Osteocyte (in vitro differentiated cells): ENCODE data around the gene MED8. TPM values are rescaled to one million over a fixed set of nuclear protein-coding genes. Genes with fewer than 3 reads are reported as not detected.

Source experiments
- DNase-seq: peaks from one replicate; pipeline ENCODE4 v3.0.0; 2021; ENCODE audit warnings: mixed read lengths; ENCODE audit not compliant: unreplicated experiment; ENCODE audit errors: extremely low spot score
- H3K27ac Mint-ChIP-seq: one replicate; pipeline ENCODE4 v1.8.0; 2021; ENCODE audit warnings: mild to moderate bottlenecking, mixed read lengths; ENCODE audit not compliant: unreplicated experiment
- H3K27me3 Mint-ChIP-seq: one replicate; pipeline ENCODE4 v1.8.0; 2021; ENCODE audit warnings: mixed read lengths; ENCODE audit not compliant: unreplicated experiment
- H3K36me3 Mint-ChIP-seq: one replicate; pipeline ENCODE4 v1.8.0; 2021; ENCODE audit warnings: mixed read lengths; ENCODE audit not compliant: unreplicated experiment
- H3K4me1 Mint-ChIP-seq: one replicate; pipeline ENCODE4 v1.8.0; 2021; ENCODE audit warnings: mixed read lengths; ENCODE audit not compliant: unreplicated experiment
- H3K4me3 Mint-ChIP-seq: one replicate; pipeline ENCODE4 v1.8.0; 2021; ENCODE audit warnings: mild to moderate bottlenecking, moderate library complexity, mixed read lengths; ENCODE audit not compliant: unreplicated experiment
- H3K9me3 Mint-ChIP-seq: one replicate; pipeline ENCODE4 v1.8.0; 2021; ENCODE audit warnings: mixed read lengths; ENCODE audit not compliant: unreplicated experiment
- CTCF ChIP-seq: fragments of 200-600 bp; sonication (generic); IDR thresholded peaks from 2 replicates; pipeline ENCODE4 v1.5.0; 2021; ENCODE audit warnings: antibody characterized with exemption, mild to moderate bottlenecking, moderate library complexity
- total RNA-seq: library from RNA; stranded (reverse); gene quantifications from 2 replicates; pipeline ENCODE4 v1.2.1, GENCODE V29; 2021

The MED8 gene
- total RNA-seq, 1 donor from 2014 or later, result 40.4 TPM

- H3K9me3 Mint-ChIP-seq, result no peaks in the 10 kb centered on the region
- H3K4me3 Mint-ChIP-seq, result peak within 1 kb of the TSS; percentile 88
- H3K27ac Mint-ChIP-seq, result peak within 1 kb of the TSS; percentile 94
- no peaks in the 10 kb centered on the region for H3K27me3 Mint-ChIP-seq
- peak; percentile 99 for DNase-seq
- TF ChIP-seq CTCF, result no peak
- peaks cover 40% of the 10 kb centered on the region for H3K4me1 Mint-ChIP-seq
- H3K36me3 Mint-ChIP-seq, result peaks cover 10% of the 10 kb centered on the region
Measured at GRCh38 chr1:43358746-43359693, 30.6 kb downstream of the MED8 start, which contains the start of gene CDC20. CDC20 (plus strand) TSS chr1:43358981; CDS start chr1:43359216, 235 bp downstream.

- H3K4me1 Mint-ChIP-seq, result peaks cover 38% of the 10 kb centered on the region
- peak overlapping the region; percentile 94 for H3K27ac Mint-ChIP-seq
Measured at GRCh38 chr1:43358121-43358745, 31.4 kb downstream of the MED8 start.

GRCh38 chr1:43357251-43357650 is 32.3 kb downstream of the MED8 start:
- Mint-ChIP-seq H3K36me3 (peaks cover 2% of the 10 kb centered on the region), H3K4me1 (peaks cover 38% of the 10 kb centered on the region), H3K9me3 (no peaks in the 10 kb centered on the region), H3K27ac (no peak overlapping the region), H3K4me3 (no peak overlapping the region), H3K27me3 (no peaks in the 10 kb centered on the region)
- no peak for TF ChIP-seq CTCF
- no peak for DNase-seq

More at GRCh38 chr1:43358121-43358745, 31.4 kb downstream of the MED8 start:
- no peak for DNase-seq
- no peaks in the 10 kb centered on the region for H3K27me3 Mint-ChIP-seq
- peak overlapping the region; percentile 88 for H3K4me3 Mint-ChIP-seq
- TF ChIP-seq CTCF, result peak; percentile 48
- H3K9me3 Mint-ChIP-seq, result no peaks in the 10 kb centered on the region
- peaks cover 6% of the 10 kb centered on the region for H3K36me3 Mint-ChIP-seq

- H3K36me3 Mint-ChIP-seq, result no peaks in the 10 kb centered on the region
- peaks cover 20% of the 10 kb centered on the region for H3K4me1 Mint-ChIP-seq
- no peak for DNase-seq
- H3K27me3 Mint-ChIP-seq, result no peaks in the 10 kb centered on the region
- H3K4me3 Mint-ChIP-seq, result no peak overlapping the region
- no peaks in the 10 kb centered on the region for H3K9me3 Mint-ChIP-seq
- TF ChIP-seq CTCF, result no peak
- no peak overlapping the region for H3K27ac Mint-ChIP-seq
Measured at GRCh38 chr1:43354936-43355335, 34.7 kb downstream of the MED8 start.

GRCh38 chr1:43354471-43354870 is 35.1 kb downstream of the MED8 start:
- Mint-ChIP-seq H3K4me3 (no peak overlapping the region), H3K4me1 (peaks cover 20% of the 10 kb centered on the region), H3K36me3 (no peaks in the 10 kb centered on the region), H3K27ac (no peak overlapping the region), H3K9me3 (no peaks in the 10 kb centered on the region), H3K27me3 (no peaks in the 10 kb centered on the region)
- TF ChIP-seq CTCF, result no peak
- no peak for DNase-seq
